ENCODE data around the gene NDUFS7. TPM values are rescaled to one million over a fixed set of nuclear protein-coding genes. Genes with fewer than 3 reads are reported as not detected.

Gene NDUFS7
- total and polyA plus RNA-seq, 9 of the 15 experiments (the other 6 are each of a cell fraction or from before 2014, with no cell fraction given), result 6.0 to 271 (median 60.6) TPM

- TF ChIP-seq ARID4B (CRISPR knock-in tag; IDR thresholded peaks at IDR 0.05), result peak; percentile 50; the same call in 1 of the 2 replicates
- TF ChIP-seq RB1 (IDR thresholded peaks at IDR 0.05; ENCODE audit: low read depth), result peak; percentile 91
- peak; percentile 42 for TF ChIP-seq MYC (IDR thresholded peaks at IDR 0.05; ENCODE audit: low read depth, low read length)
- TF ChIP-seq MYC (CRISPR knock-in tag; IDR thresholded peaks at IDR 0.05; ENCODE audit: borderline replicate concordance, low read depth), result no peak
- TF ChIP-seq CTCFL (IDR thresholded peaks at IDR 0.05; ENCODE audit: borderline replicate concordance, insufficient read depth, low read depth, low read length, poor library complexity, severe bottlenecking), result peak; percentile 59
- TF ChIP-seq SAFB (IDR thresholded peaks at IDR 0.05; ENCODE audit: borderline replicate concordance, low read depth, low read length), result peak; percentile 74
- 0 out of 2 replicates have a peak, but pooled peaks have one; percentile 26 for TF ChIP-seq ILF3 (IDR thresholded peaks at IDR 0.05; ENCODE audit: borderline replicate concordance)
- peak; percentile 48; the same call in 1 of the 2 replicates for TF ChIP-seq MTA3 (IDR thresholded peaks at IDR 0.05; ENCODE audit: borderline replicate concordance)
- no peak for TF ChIP-seq GATA2 (CRISPR knock-in tag; IDR thresholded peaks at IDR 0.05)
- peak; percentile 17; the same call in 1 of the 2 replicates for TF ChIP-seq ZBTB9 (CRISPR knock-in tag; IDR thresholded peaks at IDR 0.05)
- no peak for TF ChIP-seq NFE2 (IDR thresholded peaks at IDR 0.05; ENCODE audit: low read depth)
- peak; percentile 68 for TF ChIP-seq KDM5B (IDR thresholded peaks at IDR 0.05; ENCODE audit: insufficient replicate concordance, low read depth, low read length)
- TF ChIP-seq CCNT2 (IDR thresholded peaks at IDR 0.05; ENCODE audit: borderline replicate concordance, extremely low read depth, insufficient read length, low read depth, low read length), result peak; percentile 68
- no peak for TF ChIP-seq HDAC3 (IDR thresholded peaks at IDR 0.05; ENCODE audit: borderline replicate concordance, partially characterized antibody)
- TF ChIP-seq BRF2 (IDR thresholded peaks at IDR 0.05; ENCODE audit: borderline replicate concordance, insufficient read depth, insufficient read length), result no peak
- TF ChIP-seq CHCHD3 (CRISPR knock-in tag; IDR thresholded peaks at IDR 0.05), result no peak
- TF ChIP-seq CHD1 (IDR thresholded peaks at IDR 0.05; ENCODE audit: low read length), result no peak
- 0 out of 2 replicates have a peak, but pooled peaks have one; percentile 22 for TF ChIP-seq GATAD2A (IDR thresholded peaks at IDR 0.05)
These were observed 17.6 kb downstream of the NDUFS7 start, which contains the start of gene GAMT (continued) for GRCh38 chr19:1401138-1401888.
